ENCODE results near the gene CHCHD10. TPM values are rescaled to one million over a fixed set of nuclear protein-coding genes. Genes with fewer than 3 reads are reported as not detected.

CHCHD10 gene
- total and polyA plus RNA-seq, 2 of the 4 experiments (the other 2 are of a cell fraction), result 2.2 to 11.2 TPM

DNA sequence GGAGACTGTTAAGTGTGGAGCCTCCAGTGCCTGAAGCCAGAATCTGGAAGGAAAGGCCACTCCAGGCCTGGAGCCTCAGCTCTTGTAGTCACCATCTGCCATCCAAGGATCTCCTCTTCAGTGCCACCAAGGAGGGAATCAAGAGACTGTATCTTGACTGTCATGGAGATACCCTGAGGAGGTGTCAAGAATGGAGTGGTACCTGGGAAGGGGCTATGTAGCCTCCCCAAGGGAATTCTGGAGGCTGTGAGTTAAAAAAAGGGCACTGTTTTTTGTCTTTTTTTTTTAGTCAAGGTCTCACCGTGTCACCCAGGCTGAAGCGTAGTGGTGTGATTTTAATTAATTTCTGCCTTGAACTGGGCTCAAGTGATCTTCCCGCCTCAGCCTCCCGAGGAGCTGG, 8.2 kb downstream of the CHCHD10 start:
- Histone ChIP-seq H2BK15ac (ENCODE audit: low read depth, low read length) (no peak overlapping the region), H3K4me3 (ENCODE audit: insufficient read depth, low read depth, low read length) (no peak overlapping the region), H4K20me1 (ENCODE audit: insufficient read depth, low read length) (no peaks in the 10 kb centered on the region), H3K9me1 (ENCODE audit: insufficient read depth, low read length) (0 out of 2 replicates have a peak, but pooled peaks cover 7% of the 10 kb centered on the region), H4K91ac (ENCODE audit: insufficient read depth, low read depth, low read length) (no peak overlapping the region), H3K4me2 (ENCODE audit: low read depth, low read length) (no peak overlapping the region), H3K4me1 (ENCODE audit: control insufficient read depth, insufficient read depth, low read length) (peaks cover 8% of the 10 kb centered on the region), H2BK20ac (ENCODE audit: low read depth, low read length) (no peak overlapping the region), H3K27ac (ENCODE audit: insufficient read depth, low read length) (no peak overlapping the region), H2AK9ac (replicated peaks; ENCODE audit: low read depth, low read length, poor library complexity) (no peak overlapping the region), H3K14ac (replicated peaks; ENCODE audit: low read depth, low read length) (no peak overlapping the region), H2BK120ac (ENCODE audit: low read depth, low read length) (no peak overlapping the region), H3K56ac (ENCODE audit: extremely low read depth, insufficient read depth, low read length) (no peak overlapping the region), H2AK5ac (ENCODE audit: low read depth, low read length) (no peak overlapping the region), H4K5ac (ENCODE audit: low read depth, low read length) (no peak overlapping the region), H3K27me3 (ENCODE audit: control insufficient read depth, insufficient read depth, low read length) (0 out of 2 replicates have a peak, but pooled peaks cover 1% of the 10 kb centered on the region), H3K79me1 (ENCODE audit: low read depth in 1 of 2, low read length in 2 of 2) (no peaks in the 10 kb centered on the region), H3K4ac (ENCODE audit: low read depth, low read length) (no peak overlapping the region), H4K8ac (ENCODE audit: low read depth in 2 of 2, low read length in 2 of 2) (no peak overlapping the region), H2AFZ (replicated peaks; ENCODE audit: low read length, poor library complexity) (no peak overlapping the region), H3K23ac (ENCODE audit: low read depth, low read length) (no peak overlapping the region), H3K36me3 (ENCODE audit: control insufficient read depth, insufficient read depth, low read length) (no peaks in the 10 kb centered on the region), H3K18ac (ENCODE audit: low read depth, low read length) (no peak overlapping the region), H2BK5ac (ENCODE audit: low read depth, low read length, poor library complexity, severe bottlenecking) (no peak overlapping the region), H3K9ac (ENCODE audit: low read depth, low read length) (no peak overlapping the region), H3K9me3 (ENCODE audit: control insufficient read depth, insufficient read depth, low read length) (no peaks in the 10 kb centered on the region)
- no peak for ATAC-seq (ENCODE audit: low read depth)
- DNase-seq, result no peak
- in situ Hi-C loops (cut with MboI; ENCODE audit: low sequenced_read_pairs), result no loop called here
- POLR2A ChIA-PET (ENCODE audit: unreplicated experiment), result no interaction called here
- dilution Hi-C loops (cut with HindIII; ENCODE audit: low sequenced_read_pairs, unreplicated experiment), result no loop called here
- CTCF ChIA-PET, result no interaction called here
- intact Hi-C loops (cut with micrococcal nuclease), result no loop called here
- TF ChIP-seq MAFK (IDR thresholded peaks at IDR 0.05; ENCODE audit: low read depth, low read length), result no peak
- no TSS peak for BruUV-seq (replicated peaks)
- WGBS, 2 experiments (ENCODE audit: extremely low coverage in 2 of 2, insufficient read length in 1 of 2), result 80% methylated on average over 1 of the region's 4 CpGs; no CpG with 5 or more reads in 1 of the 2 experiments

Measured in IMR-90 (cell line).